ENCODE results near the gene CD8A. TPM values are rescaled to one million over a fixed set of nuclear protein-coding genes. Genes with fewer than 3 reads are reported as not detected.

CD8A gene
- total and polyA plus RNA-seq, 2 of the 8 experiments (the other 6 are each of a cell fraction or from before 2014, with no cell fraction given) = 0.14 to 0.39 TPM

GRCh38 chr2:86786001-86786536, 4.6 kb downstream of the CD8A start (continued):
- TF ChIP-seq ATF2 (IDR thresholded peaks at IDR 0.05; ENCODE audit: low read length) (no peak), FOSL1 (IDR thresholded peaks at IDR 0.05; ENCODE audit: insufficient read depth, low read depth, low read length) (no peak), ATF3 (IDR thresholded peaks at IDR 0.05; ENCODE audit: insufficient read depth, low read depth, low read length) (no peak)
